Body of pancreas (tissue), 4 donors: ENCODE data around the gene IGIP. TPM values are rescaled to one million over a fixed set of nuclear protein-coding genes. Genes with fewer than 3 reads are reported as not detected.
A peak's percentile ranks its signal among the peaks of the same experiment; 100 is the strongest.

Experiments
- ATAC-seq: fragments of 150-250 bp; one replicate; pipeline ENCODE4 v1.9.1; 2016
- DNase-seq, 4 donors: peaks; one replicate each; pipeline ENCODE4 v3.0.0-alpha.2; 2019
- H3K27ac ChIP-seq, 4 donors: fragments of 200-600 bp; sonication (generic); 1 replicate in 3 of 4; 2 replicates in 1 of 4; pipeline versions ENCODE4 v1.5.1 to v1.6.1; 2016 to 2019; ENCODE audit warnings: mild to moderate bottlenecking in 1 of 4, mixed read lengths in 1 of 4, moderate library complexity in 1 of 4
- H3K27me3 ChIP-seq, 2 donors: fragments of 200-600 bp; sonication (generic); one replicate each; pipeline ENCODE4 v1.6.0; 2016; ENCODE audit warnings: mild to moderate bottlenecking in 1 of 2
- H3K36me3 ChIP-seq, 2 donors: fragments of 200-600 bp; sonication (generic); replicated peaks in 1 of 2; 2 replicates each; pipeline ENCODE4 v1.5.1; 2016; ENCODE audit warnings: low read depth in 2 of 2; ENCODE audit not compliant: insufficient read depth in 1 of 2
- H3K4me1 ChIP-seq: fragments of 200-600 bp; sonication (generic); one replicate; pipeline ENCODE4 v1.6.0; 2016
- H3K4me3 ChIP-seq, 2 donors: fragments of 200-600 bp; sonication (generic); 1 replicate in 1 of 2; 2 replicates in 1 of 2; pipeline ENCODE4 v1.5.1; 2016 to 2019
- H3K9me3 ChIP-seq, 3 donors: fragments of 200-600 bp; sonication (generic); 1 replicate in 2 of 3; 2 replicates in 1 of 3; pipeline ENCODE4 v1.5.1; 2016
- CTCF ChIP-seq, 7 experiments: fragments of 450-650 bp in 4 of 7; fragments of 200-600 bp in 3 of 7; sonication (generic) in 3 of 7; IDR thresholded peaks; one replicate each; pipeline ENCODE4 v1.5.1; 2016 to 2019; ENCODE audit warnings: antibody characterized with exemption in 7 of 7
- POLR2A ChIP-seq, 3 donors: fragments of 450-650 bp; IDR thresholded peaks; one replicate each; pipeline ENCODE4 v1.6.1; 2016; ENCODE audit warnings: antibody characterized with exemption in 3 of 3, mild to moderate bottlenecking in 2 of 3
- WGBS, 2 donors: methylation state at CpG; one replicate each; pipeline ENCODE4 v1.1.5; 2017; 5-methylcytosine and 5-hydroxymethylcytosine counted together
- intact Hi-C: fragments of 100-400 bp; cut with DNase I; formaldehyde crosslinking; loops from one replicate; pipeline ENCODE4 v1.15.1; 2023
- total RNA-seq, 2 donors: library from RNA; depleted of rRNA; stranded (reverse); fragments of >200 nt; gene quantifications; one replicate each; pipeline ENCODE4 v1.1.0, GENCODE V29; 2016

The IGIP gene
- total RNA-seq, 2 donors from 2014 or later: 6.3 to 16.6 TPM

DNA sequence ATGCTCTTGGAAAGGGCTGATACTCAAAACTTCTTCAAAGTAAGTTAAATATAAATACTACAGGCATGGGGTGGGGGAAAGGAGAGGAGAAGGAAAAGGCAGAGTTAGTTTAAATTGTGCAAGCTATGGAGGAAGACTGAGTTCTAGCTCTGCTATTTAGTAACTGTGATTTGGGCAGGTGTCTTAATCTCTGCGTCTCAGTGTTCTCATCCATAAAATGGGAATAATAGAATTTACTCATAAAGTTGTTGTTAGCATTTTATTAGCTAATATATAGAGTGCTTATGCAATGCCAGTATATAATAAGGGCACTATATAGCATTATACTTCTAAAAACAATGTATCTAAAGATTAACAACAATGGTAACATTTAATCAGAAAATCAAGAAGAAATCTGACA lies 24.6 kb upstream of the IGIP start:
- H3K9me3 ChIP-seq: no peaks in the 10 kb centered on the region
- H3K4me1 ChIP-seq: peaks cover 6% of the 10 kb centered on the region
- DNase-seq (no peak), ATAC-seq (no peak)
- no peaks in the 10 kb centered on the region for H3K27me3 ChIP-seq
- 92 to 100% methylated on average over 1 of the region's 1 CpG for WGBS, 2 donors
- no peak for TF ChIP-seq POLR2A (IDR thresholded peaks at IDR 0.05)
- TF ChIP-seq CTCF (IDR thresholded peaks at IDR 0.05): no peak
- no peaks in the 10 kb centered on the region for H3K36me3 ChIP-seq
- no peak overlapping the region for H3K27ac ChIP-seq
- no peak overlapping the region for H3K4me3 ChIP-seq
- intact Hi-C loops: no loop called here

- Histone ChIP-seq H3K27me3 (no peaks in the 10 kb centered on the region), H3K27ac (no peak overlapping the region), H3K36me3 (no peaks in the 10 kb centered on the region), H3K4me3 (no peak overlapping the region), H3K4me1 (peaks cover 18% of the 10 kb centered on the region), H3K9me3 (no peaks in the 10 kb centered on the region)
- DNase-seq: no peak
- TF ChIP-seq POLR2A (IDR thresholded peaks at IDR 0.05) (no peak), CTCF (IDR thresholded peaks at IDR 0.05) (no peak)
- WGBS, 2 donors: 65 to 88% methylated on average over 1 of the region's 1 CpG
- no peak for ATAC-seq
- intact Hi-C loops: no loop called here
Observed at GRCh38 chr5:140103154-140103553, 22.6 kb upstream of the IGIP start.

- no peak for ATAC-seq
Observed at GRCh38 chr5:140104100-140104499, 21.6 kb upstream of the IGIP start.

GRCh38 chr5:140106101-140106500 lies 19.6 kb upstream of the IGIP start:
- no peak for DNase-seq

More at GRCh38 chr5:140104100-140104499, 21.6 kb upstream of the IGIP start:
- H3K27me3 ChIP-seq: no peaks in the 10 kb centered on the region
- intact Hi-C loops: no loop called here
- peaks cover 18% of the 10 kb centered on the region for H3K4me1 ChIP-seq
- no peaks in the 10 kb centered on the region for H3K36me3 ChIP-seq
- no peak overlapping the region for H3K27ac ChIP-seq
- no peaks in the 10 kb centered on the region for H3K9me3 ChIP-seq
- H3K4me3 ChIP-seq: no peak overlapping the region
- TF ChIP-seq POLR2A (IDR thresholded peaks at IDR 0.05): no peak
- no peak for TF ChIP-seq CTCF (IDR thresholded peaks at IDR 0.05)
- 58 to 59% methylated on average over 1 of the region's 1 CpG for WGBS, 2 donors
- DNase-seq: no peak

More at GRCh38 chr5:140106101-140106500, 19.6 kb upstream of the IGIP start:
- H3K9me3 ChIP-seq: no peaks in the 10 kb centered on the region
- no peak for TF ChIP-seq CTCF (IDR thresholded peaks at IDR 0.05)
- no peak for TF ChIP-seq POLR2A (IDR thresholded peaks at IDR 0.05)
- no peak for ATAC-seq
- H3K4me3 ChIP-seq: no peak overlapping the region
- H3K27me3 ChIP-seq: no peaks in the 10 kb centered on the region
- WGBS, 2 donors: 42 to 49% methylated on average over 5 of the region's 5 CpGs
- H3K4me1 ChIP-seq: peaks cover 24% of the 10 kb centered on the region
- peak overlapping the region; percentile 91 to 99 (median 98) for H3K27ac ChIP-seq
- H3K36me3 ChIP-seq: no peaks in the 10 kb centered on the region
- intact Hi-C loops: no loop called here
